Activated naive CD4-positive, alpha-beta T cell treated with anti-CD3 and anti-CD28 coated beads, Interleukin-2, amount 50 U/mL, for 24 hours (primary cell): ENCODE measurements around the gene TMED1.

Source experiments
- H3K27ac Mint-ChIP-seq: one replicate; pipeline ENCODE4 v1.8.0; 2021; ENCODE audit warnings: mild to moderate bottlenecking, mixed read lengths
- H3K27me3 Mint-ChIP-seq: one replicate; pipeline ENCODE4 v1.8.0; 2021; ENCODE audit warnings: mixed read lengths
- H3K36me3 Mint-ChIP-seq: one replicate; pipeline ENCODE4 v1.8.0; 2021; ENCODE audit warnings: mixed read lengths
- H3K4me1 Mint-ChIP-seq: one replicate; pipeline ENCODE4 v1.8.0; 2021; ENCODE audit warnings: mixed read lengths
- H3K4me3 Mint-ChIP-seq: one replicate; pipeline ENCODE4 v1.8.0; 2021; ENCODE audit warnings: mild to moderate bottlenecking, mixed read lengths
- H3K9me3 Mint-ChIP-seq: one replicate; pipeline ENCODE4 v1.8.0; 2021; ENCODE audit warnings: mixed read lengths

The TMED1 gene

GRCh38 chr19:10828981-10829821 is 6.8 kb downstream of the TMED1 start:
- Mint-ChIP-seq H3K27ac (no peak overlapping the region), H3K27me3 (no peaks in the 10 kb centered on the region), H3K4me3 (no peak overlapping the region)

DNA sequence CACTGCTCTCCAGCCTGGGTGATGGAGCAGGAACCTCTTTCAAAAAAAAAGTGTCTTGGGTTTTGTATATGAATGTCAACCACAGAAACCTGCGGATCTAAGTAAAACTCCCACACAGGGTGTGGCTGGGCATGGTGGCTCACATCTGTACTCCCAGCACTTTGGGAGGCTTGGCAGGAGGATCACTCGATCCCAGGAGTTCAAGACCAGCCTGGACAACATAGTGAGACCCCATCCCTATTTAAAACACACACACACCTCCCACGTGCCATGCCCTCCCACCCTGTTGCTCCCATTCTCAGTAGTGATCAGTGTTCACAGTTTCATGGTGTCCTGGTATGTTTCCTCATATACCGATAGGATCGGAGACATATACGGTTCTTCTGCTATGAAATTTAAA is 9.2 kb downstream of the TMED1 start:
- no peak overlapping the region for H3K27ac Mint-ChIP-seq
- H3K9me3 Mint-ChIP-seq, result no peaks in the 10 kb centered on the region
- no peaks in the 10 kb centered on the region for H3K27me3 Mint-ChIP-seq
- H3K4me1 Mint-ChIP-seq, result no peaks in the 10 kb centered on the region
- no peak overlapping the region for H3K4me3 Mint-ChIP-seq
- peaks cover 2% of the 10 kb centered on the region for H3K36me3 Mint-ChIP-seq

More at GRCh38 chr19:10828981-10829821, 6.8 kb downstream of the TMED1 start:
- Mint-ChIP-seq H3K36me3 (peaks cover 2% of the 10 kb centered on the region), H3K9me3 (no peaks in the 10 kb centered on the region), H3K4me1 (no peaks in the 10 kb centered on the region)

- no peak overlapping the region for H3K27ac Mint-ChIP-seq
- H3K9me3 Mint-ChIP-seq, result no peaks in the 10 kb centered on the region
- H3K4me3 Mint-ChIP-seq, result no peak overlapping the region
- peaks cover 2% of the 10 kb centered on the region for H3K36me3 Mint-ChIP-seq
- H3K27me3 Mint-ChIP-seq, result no peaks in the 10 kb centered on the region
- H3K4me1 Mint-ChIP-seq, result no peaks in the 10 kb centered on the region
Observed at GRCh38 chr19:10826231-10826630, 9.8 kb downstream of the TMED1 start.

DNA sequence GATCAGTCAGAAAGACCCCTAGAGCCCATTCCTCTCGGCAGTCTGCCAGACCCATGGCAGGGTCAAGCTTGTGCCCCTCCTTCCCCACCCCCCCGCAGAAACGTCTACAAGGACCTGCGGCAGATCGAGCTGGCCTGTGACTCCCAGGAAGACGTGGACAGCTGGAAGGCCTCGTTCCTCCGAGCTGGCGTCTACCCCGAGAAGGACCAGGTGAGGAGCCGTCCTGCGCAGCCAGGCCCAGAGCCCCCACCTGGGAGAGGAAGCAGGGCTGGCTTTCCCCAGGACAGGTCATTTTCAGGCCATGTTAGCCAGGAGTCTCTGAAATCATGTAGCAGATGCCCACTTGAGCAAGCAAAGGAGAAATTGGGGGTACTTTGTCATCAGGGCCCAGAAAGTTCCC is 12.3 kb downstream of the TMED1 start:
- Mint-ChIP-seq H3K4me3 (no peak overlapping the region), H3K27me3 (no peaks in the 10 kb centered on the region), H3K27ac (no peak overlapping the region), H3K9me3 (no peaks in the 10 kb centered on the region), H3K36me3 (peaks cover 8% of the 10 kb centered on the region), H3K4me1 (peaks cover 4% of the 10 kb centered on the region)

DNA sequence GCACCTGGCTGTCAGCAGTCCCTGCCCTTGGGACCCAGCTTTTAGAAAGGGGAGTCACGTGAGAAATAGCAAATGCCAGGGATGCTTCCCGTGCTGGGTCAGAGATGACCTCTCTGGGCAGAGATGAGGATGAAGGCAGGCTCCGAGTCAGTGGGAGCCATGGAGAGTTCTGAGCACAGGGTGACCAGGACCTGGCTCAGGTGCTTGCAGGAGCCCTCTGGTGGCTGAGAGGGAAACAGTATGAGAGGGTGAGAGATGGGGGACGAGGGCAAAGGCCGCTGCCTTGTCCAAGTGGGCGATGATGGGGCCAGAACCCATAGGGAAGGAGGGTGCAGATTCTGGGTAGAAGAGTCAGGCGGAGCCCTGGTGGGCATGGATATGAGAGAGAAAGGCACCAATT is 15.8 kb downstream of the TMED1 start:
- H3K36me3 Mint-ChIP-seq, result peaks cover 7% of the 10 kb centered on the region
- no peak overlapping the region for H3K4me3 Mint-ChIP-seq
- H3K27ac Mint-ChIP-seq, result peak overlapping the region; percentile 81

GRCh38 chr19:10819124-10820060 is 16.6 kb downstream of the TMED1 start:
- no peak overlapping the region for H3K4me3 Mint-ChIP-seq
- peaks cover 9% of the 10 kb centered on the region for H3K36me3 Mint-ChIP-seq
- H3K9me3 Mint-ChIP-seq, result no peaks in the 10 kb centered on the region
- peak overlapping the region; percentile 65 for H3K27ac Mint-ChIP-seq
- peaks cover 9% of the 10 kb centered on the region for H3K4me1 Mint-ChIP-seq
- H3K27me3 Mint-ChIP-seq, result no peaks in the 10 kb centered on the region

More for the DNA sequence above, 15.8 kb downstream of the TMED1 start:
- Mint-ChIP-seq H3K4me1 (peaks cover 4% of the 10 kb centered on the region), H3K27me3 (no peaks in the 10 kb centered on the region), H3K9me3 (no peaks in the 10 kb centered on the region)

DNA sequence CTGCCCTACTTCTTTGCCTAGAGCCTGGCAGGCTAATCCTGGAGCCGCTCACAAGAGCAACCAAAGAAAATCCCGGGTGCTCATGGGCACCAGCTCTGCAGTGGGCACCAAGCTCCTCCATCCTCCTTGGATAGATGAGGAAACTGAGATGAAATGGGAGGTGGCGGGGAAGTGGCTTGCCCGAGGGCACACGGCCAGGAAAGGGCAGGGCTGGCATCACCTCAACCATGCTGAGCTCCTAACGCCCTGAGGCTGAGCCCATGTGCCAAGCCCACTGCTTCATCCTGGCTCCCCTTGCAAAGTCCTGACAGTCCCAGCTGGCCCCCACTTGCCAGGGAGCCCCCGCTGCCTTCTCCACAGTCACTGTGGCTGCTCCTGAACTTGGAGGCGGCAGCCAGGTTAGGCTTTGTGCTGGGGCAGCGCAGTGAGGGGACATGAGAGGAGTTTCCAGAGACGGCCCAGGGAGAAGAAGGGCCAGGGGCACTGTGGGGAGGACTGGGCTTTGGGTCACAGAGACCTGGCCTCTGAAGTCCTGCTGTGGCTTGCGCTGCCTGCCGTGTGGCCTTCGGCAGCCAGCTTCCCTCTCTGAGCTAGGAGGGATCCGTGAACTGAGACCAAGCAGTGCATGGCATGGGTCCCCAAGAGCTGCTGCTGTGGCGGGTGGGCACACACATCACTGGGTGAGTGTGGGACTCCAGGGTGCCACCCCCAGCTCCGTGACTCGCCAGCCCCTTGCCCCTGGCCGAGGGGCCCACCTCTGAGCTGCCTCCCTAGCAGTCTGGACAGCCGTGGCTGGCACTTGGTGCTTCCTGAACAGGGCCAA is 17.5 kb downstream of the TMED1 start:
- Mint-ChIP-seq H3K36me3 (peaks cover 9% of the 10 kb centered on the region), H3K9me3 (no peaks in the 10 kb centered on the region), H3K27me3 (no peaks in the 10 kb centered on the region), H3K4me3 (no peak overlapping the region), H3K4me1 (peaks cover 9% of the 10 kb centered on the region), H3K27ac (no peak overlapping the region)

DNA sequence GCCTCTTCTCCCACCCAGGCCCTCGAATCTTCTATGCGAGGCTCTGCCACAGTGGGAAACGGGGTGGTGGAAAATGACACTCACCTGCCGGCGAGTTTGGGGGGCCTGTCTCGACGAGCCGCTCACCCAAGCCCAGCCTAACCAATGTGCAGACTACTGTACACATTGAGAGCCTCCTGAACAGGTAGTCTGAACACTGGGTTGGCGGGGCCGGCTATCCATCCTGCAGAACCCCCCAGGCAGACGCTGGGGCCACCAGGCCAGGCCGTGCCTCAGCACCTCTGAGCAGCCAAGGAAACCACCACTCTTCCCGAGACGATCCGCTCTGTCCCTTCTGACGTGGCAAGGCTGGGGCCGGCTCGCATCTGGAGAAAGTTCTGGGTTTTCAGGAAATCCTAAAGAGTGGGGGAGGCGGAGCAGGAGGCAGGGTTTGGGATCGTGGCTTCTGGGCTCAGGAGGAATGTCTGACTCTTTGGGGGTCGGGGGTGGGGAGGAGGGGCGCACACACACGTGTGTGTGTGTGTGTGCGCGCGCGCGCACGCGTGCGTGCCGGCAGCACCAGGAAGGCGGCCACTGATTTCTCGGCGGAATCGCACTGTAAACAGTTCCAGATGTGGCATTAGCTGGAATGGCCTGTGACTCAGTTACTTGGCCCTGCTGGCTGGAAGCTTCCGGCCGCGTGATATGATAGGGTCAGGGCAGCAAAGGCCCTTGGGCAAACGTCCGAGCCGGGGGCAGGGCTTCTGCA is 18.5 kb downstream of the TMED1 start:
- Mint-ChIP-seq H3K9me3 (no peaks in the 10 kb centered on the region), H3K27me3 (no peaks in the 10 kb centered on the region), H3K36me3 (peaks cover 11% of the 10 kb centered on the region), H3K4me1 (peaks cover 16% of the 10 kb centered on the region), H3K27ac (no peak overlapping the region), H3K4me3 (no peak overlapping the region)

DNA sequence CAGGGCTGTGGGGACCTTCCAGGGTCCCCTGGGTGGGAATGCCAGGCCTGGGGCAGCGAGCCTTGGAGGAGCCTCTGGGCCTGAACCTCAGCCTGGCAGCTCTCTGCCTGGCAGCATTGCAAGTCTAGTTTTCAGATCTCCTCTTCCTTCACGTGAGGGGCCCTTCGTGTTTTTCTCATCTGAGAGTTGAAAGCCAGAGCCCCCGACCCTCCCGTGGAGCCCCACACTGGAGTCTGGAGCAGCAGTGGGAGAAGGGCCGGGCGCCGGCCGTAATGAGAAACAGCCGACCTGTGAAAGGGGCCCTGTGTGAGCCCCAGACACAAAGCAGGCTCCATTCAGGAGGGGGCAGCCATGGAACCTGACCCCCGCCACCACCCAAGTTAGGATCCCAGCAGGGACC is 19.3 kb downstream of the TMED1 start:
- peaks cover 16% of the 10 kb centered on the region for H3K4me1 Mint-ChIP-seq
- no peaks in the 10 kb centered on the region for H3K9me3 Mint-ChIP-seq
- no peaks in the 10 kb centered on the region for H3K27me3 Mint-ChIP-seq
- H3K36me3 Mint-ChIP-seq, result peaks cover 11% of the 10 kb centered on the region
- H3K27ac Mint-ChIP-seq, result no peak overlapping the region
- H3K4me3 Mint-ChIP-seq, result no peak overlapping the region

- peak overlapping the region; percentile 14 for H3K27ac Mint-ChIP-seq
- no peaks in the 10 kb centered on the region for H3K9me3 Mint-ChIP-seq
- no peak overlapping the region for H3K4me3 Mint-ChIP-seq
- H3K36me3 Mint-ChIP-seq, result peaks cover 11% of the 10 kb centered on the region
- peaks cover 16% of the 10 kb centered on the region for H3K4me1 Mint-ChIP-seq
- H3K27me3 Mint-ChIP-seq, result no peaks in the 10 kb centered on the region
Observed at GRCh38 chr19:10815969-10816644, 19.9 kb downstream of the TMED1 start.

- Mint-ChIP-seq H3K36me3 (peaks cover 6% of the 10 kb centered on the region), H3K27me3 (no peaks in the 10 kb centered on the region), H3K4me3 (no peak overlapping the region), H3K9me3 (no peaks in the 10 kb centered on the region), H3K27ac (no peak overlapping the region), H3K4me1 (peaks cover 12% of the 10 kb centered on the region)
Observed at GRCh38 chr19:10815007-10815536, 20.9 kb downstream of the TMED1 start.

- no peak overlapping the region for H3K4me3 Mint-ChIP-seq
- peaks cover 27% of the 10 kb centered on the region for H3K4me1 Mint-ChIP-seq
- peaks cover 11% of the 10 kb centered on the region for H3K36me3 Mint-ChIP-seq
- no peaks in the 10 kb centered on the region for H3K9me3 Mint-ChIP-seq
- peak overlapping the region; percentile 65 for H3K27ac Mint-ChIP-seq
- H3K27me3 Mint-ChIP-seq, result no peaks in the 10 kb centered on the region
Observed at GRCh38 chr19:10812902-10813404, 23.1 kb downstream of the TMED1 start.

DNA sequence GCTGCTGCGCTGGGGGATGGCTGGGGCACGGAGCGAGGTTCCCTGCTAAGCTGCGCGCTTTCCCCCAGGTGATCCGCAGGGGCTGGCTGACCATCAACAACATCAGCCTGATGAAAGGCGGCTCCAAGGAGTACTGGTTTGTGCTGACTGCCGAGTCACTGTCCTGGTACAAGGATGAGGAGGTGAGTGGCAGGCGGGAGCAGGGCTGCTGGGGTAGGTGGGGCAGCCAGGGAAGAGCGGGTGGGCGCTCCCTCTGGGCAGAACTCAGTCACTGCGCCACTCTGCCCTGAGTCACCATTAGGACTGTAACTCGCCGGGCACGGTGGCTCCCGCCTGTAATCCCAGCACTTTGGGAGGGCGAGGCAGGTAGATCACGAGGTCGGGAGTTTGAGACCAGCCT is 23.8 kb downstream of the TMED1 start:
- H3K4me3 Mint-ChIP-seq, result no peak overlapping the region
- H3K9me3 Mint-ChIP-seq, result no peaks in the 10 kb centered on the region
- H3K36me3 Mint-ChIP-seq, result peaks cover 11% of the 10 kb centered on the region
- H3K27me3 Mint-ChIP-seq, result no peaks in the 10 kb centered on the region
- no peak overlapping the region for H3K27ac Mint-ChIP-seq
- H3K4me1 Mint-ChIP-seq, result peaks cover 27% of the 10 kb centered on the region
